ENCODE measurements around the gene RAB17.

The RAB17 gene

DNA sequence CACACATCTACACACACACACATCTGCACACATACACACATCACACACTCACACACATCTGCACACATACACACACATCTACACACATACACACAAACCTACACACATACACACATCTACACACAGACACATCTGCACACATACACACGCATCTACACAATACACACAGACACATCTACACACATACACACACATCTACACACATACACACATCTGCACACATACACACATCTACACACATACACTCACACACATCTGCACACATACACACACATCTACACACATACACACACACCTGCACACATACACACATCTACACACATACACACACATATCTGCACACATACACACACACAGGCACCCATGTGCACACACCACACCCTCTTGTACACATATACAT is 24.6 kb downstream of the RAB17 start:
- in situ Hi-C loops (cut with MboI; ENCODE audit: low sequenced_read_pairs) = no loop called here

DNA sequence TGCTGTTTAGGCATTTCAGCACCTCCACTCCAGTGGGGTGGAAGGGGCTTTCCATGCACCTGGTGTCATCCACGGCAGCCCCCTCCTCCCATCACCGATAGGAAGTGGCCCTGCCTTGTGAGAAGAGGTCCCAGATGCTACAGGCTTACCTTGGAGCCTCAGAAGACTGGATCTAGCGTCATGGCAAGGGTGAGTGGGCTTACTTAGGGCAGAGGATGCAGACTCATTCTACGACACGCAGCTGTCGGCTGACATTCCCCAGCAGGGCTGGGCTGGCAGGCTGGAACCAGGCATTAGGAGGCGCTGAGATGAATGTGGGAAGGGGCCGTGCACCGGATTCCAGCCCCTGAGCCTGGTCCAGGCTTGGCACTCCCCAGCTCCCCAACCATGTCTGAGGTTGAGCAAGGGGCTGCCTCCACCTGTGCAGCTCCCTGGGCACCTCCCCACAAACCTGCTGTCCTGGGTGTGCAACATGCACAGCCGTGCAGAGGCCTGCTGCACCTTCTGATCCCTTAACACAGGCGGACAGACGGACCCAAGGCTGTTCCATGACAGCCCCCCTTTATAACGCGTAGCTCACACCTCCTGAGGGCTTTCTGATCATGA is 25.9 kb downstream of the RAB17 start:
- in situ Hi-C loops (cut with MboI; ENCODE audit: low sequenced_read_pairs) = no loop called here

DNA sequence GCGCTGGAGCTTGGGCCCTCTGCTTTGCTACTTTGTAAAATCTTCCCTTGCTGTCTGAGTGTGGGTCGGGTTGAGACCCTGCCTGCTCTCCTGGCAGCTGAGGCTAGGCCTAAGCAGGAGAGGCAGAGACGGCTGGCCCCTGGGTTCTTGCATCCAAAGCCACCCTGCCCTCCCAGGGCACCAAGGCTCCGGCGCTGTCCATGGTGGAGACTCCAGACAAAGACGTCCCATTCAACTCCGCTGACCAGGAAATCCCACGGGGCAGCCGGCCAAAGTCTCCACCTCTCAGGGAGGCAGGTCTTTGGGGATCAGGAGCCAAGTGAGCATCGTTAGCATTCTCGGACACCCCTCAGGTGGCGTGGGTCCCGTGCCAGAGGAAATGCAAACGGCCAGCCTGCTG is 26.7 kb downstream of the RAB17 start:
- in situ Hi-C loops (cut with MboI; ENCODE audit: low sequenced_read_pairs) = no loop called here

DNA sequence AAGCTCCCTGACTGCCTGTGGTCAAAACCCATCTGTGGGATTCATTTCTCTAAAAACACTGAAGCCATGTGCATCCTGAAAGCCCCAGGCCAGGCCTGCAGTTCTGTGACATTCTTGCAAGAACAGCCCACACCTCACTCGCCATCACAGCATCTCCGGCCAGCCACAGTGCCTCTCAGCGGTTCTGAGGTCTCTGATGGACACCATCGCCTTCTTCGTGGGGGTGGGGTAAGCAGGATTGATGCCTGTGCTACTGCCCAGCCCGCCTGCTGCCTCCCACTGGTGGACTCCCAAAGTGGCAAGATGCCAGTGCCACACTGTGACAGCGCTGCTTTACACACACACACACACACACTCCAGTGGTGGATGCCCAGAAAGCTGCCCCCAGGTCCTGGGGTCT is 29.3 kb downstream of the RAB17 start:
- in situ Hi-C loops (cut with MboI; ENCODE audit: low sequenced_read_pairs) = no loop called here

DNA sequence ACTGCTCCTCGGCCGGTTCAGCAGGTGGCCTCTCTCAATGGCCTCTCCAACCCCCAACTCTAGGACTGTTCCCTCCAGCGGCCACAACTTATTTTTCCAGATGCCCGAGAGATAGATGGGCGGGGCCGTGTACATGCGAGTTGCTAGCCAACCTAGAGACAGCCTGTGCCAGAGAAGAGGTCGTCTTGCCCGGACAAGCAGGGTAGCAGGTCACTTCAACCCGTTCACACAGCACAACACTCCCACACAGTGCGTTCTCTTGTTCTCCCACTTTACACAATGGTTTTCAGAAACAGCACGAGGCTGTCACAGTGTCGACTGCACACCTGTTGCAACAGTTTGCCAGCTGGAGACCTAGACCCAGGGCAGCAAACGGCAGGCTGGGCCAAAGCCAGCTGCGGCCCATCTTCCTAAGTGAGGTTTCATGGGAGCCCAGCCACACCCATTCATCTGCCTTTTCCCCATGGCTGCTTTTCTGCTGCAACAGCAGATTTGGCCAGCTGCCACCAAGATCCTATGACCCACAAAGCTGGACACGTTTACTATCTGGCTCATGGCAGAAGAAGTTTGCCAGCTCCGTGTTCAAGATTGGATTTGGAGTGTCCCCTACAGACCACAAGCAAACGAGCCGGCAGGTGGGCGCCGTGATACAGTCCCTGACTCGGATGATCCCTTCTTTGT is 31.4 kb downstream of the RAB17 start:
- in situ Hi-C loops (cut with MboI; ENCODE audit: low sequenced_read_pairs) = no loop called here

DNA sequence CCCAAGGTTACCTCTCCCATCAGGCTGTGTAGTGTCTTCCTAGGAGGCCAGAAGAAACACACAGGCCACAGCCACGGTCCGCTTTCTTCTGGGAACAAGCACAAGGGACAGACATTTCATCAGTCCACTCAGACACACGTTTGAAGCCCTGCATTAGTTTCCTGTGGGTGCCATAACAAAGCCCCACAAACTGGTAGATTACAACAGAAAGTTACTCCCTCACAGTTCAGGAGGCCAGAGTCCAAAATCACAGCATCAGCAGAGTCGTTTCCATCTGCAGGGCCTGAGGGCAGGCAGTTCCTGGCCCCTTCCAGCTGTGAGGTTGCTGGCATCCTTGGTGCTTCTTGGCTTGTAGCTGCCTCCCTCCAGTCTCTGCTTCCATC is 32.9 kb downstream of the RAB17 start:
- in situ Hi-C loops (cut with MboI; ENCODE audit: low sequenced_read_pairs) = no loop called here

DNA sequence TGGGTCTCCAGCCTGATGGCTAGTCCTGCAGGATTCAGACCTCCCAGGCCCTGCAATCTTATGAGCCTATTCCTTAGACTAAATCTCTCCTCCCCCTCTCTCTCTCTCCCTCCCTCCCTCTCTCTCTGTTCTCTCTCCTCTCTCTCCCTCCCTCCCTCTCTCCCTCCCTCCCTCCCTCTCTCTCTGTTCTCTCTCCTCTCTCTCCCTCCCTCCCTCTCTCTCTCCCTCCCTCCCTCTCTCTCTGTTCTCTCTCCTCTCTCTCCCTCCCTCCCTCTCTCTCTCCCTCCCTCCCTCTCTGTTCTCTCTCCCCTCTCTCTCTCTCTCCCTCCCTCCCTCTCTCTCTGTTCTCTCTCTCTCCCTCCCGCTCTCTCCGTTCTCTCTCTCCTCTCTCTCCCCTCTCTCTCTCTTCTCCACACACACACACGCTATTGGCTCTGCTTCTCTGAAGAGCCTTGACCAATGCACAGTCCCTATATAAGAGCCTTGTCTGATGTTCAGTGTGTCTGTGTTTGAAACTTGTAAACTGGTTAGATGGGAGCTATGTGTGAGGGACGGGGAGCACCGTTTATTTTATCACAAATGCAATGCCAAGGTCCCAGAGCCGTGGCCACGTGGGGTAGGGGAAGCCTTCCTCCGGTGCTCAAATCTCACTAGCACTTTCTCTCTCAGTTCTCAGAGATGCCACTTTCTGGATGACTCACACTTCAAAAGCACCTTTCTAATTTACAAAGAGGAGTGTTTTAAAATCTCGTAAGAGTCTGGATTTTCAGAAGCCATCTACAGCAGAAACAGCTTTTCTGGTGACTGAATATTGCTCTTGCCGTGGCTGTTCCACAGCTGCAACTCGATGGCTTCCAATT is 33.5 kb downstream of the RAB17 start:
- in situ Hi-C loops (cut with MboI; ENCODE audit: low sequenced_read_pairs) = no loop called here

DNA sequence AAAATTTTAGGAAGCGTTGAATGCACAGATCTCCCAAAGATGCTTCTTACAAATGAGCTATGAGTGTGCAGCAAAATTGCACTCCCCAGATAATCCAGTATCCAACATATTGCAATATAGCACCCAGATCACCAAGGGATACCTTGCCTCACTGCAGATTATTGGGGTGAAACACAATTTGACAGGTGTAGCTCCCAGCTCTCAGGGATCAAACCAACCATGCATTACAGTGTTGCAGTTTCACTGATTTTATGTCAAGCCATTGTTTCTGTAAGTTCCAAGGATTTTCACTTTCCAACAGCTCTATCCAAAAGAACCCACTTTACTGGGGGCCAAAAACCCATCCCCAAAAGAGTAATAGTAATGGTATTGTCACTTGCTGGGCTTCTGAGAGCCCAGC is 35.0 kb downstream of the RAB17 start:
- in situ Hi-C loops (cut with MboI; ENCODE audit: low sequenced_read_pairs) = no loop called here

DNA sequence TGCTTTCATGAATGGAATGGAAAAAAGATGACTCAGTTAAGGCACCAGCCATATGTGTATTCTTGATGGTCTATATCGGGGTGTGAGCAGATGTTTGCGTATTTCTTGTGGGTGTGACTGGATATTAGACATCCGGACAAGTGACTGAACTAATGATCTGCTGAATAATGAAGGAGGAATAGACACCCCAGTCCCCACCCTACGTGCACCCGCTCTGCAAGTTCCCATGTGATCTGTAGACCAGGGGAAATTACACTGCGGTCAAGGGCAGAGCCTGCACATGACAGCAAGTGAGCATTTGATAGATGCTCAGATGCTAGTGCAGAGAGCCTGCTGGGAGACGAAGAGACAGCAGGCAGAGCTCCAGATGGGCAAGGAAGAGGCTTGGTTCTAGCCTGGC is 36.6 kb downstream of the RAB17 start:
- in situ Hi-C loops (cut with MboI; ENCODE audit: low sequenced_read_pairs) = no loop called here

DNA sequence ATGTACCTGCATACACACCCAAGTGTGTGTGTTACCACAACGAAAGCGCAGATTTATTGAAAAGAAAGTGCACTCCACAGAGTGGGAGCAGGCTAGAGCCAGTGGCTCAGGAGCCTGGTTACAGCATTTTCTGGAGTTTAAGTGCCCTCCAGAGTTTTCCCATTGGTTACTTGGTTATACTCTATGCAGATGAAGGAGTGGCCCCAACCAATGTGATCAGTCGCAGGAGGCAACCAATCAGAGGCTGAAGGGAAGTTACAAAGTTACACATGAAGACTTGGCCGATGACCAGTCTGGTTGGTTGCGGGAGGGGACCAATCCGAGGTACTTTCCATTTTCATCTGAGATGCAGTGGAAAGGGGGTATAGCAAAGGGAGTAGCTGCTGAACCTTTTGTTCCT is 37.6 kb downstream of the RAB17 start:
- in situ Hi-C loops (cut with MboI; ENCODE audit: low sequenced_read_pairs) = no loop called here

DNA sequence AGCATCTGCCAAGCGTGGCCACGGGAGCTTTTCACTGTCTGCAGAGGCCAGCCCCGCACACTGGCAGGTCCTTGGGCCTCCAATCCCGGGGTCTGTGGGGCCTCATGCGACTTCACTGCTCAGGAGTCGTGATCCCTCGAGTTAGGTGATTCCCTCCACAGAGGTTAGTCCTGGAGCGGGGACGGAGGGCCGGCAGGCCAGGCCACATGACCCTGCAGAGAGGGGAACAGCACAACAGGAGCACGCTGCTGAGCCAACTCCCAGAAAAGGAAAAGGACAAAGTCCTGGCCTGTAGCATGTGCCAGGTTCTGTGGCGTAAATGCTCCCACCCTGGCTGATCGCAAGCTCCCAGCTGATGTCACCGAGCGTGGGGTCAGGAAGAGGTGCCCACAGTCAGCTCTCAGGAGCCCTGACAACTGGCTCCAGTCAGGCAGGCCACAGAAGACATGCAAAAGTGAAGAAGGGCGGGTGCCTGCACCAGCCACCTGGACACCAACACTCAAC is 39.4 kb downstream of the RAB17 start:
- in situ Hi-C loops (cut with MboI; ENCODE audit: low sequenced_read_pairs) = no loop called here

DNA sequence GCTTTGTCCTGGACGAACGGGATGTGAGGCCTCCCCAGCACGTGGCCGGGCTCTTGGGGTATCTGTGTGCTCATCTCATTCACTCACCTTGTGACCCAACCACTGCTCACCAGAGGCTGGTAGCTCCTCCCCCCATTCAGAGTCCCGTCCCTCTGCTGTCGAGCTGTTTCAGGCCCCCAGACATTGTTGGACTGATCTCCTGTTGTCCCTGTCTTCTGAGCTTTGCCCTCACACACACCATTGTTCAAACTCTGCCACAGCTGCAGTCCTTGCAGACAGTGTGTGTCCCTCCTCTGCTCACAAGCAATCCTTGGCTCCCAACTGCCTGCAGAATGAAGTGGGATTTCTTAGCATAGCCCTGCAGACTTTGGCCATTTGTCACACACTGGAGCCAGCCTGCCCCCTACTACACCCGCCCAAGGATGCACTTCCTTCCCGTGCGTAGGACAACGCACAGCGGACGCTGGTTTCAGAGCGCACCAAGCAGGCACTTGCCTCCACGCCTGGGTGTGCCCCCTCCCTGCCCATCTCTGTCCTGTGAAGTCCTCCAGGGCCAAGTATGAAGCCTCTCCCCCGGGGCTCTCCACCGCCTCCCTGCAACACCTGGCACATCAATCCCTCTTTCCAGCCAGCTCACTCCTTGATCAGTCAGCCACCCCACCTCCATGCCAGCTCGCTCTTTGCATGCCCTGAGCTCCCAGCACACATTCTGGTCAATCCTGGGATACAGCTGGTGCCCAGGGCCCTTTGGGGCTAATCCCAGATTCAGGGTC is 40.7 kb downstream of the RAB17 start:
- in situ Hi-C loops (cut with MboI; ENCODE audit: low sequenced_read_pairs) = no loop called here

DNA sequence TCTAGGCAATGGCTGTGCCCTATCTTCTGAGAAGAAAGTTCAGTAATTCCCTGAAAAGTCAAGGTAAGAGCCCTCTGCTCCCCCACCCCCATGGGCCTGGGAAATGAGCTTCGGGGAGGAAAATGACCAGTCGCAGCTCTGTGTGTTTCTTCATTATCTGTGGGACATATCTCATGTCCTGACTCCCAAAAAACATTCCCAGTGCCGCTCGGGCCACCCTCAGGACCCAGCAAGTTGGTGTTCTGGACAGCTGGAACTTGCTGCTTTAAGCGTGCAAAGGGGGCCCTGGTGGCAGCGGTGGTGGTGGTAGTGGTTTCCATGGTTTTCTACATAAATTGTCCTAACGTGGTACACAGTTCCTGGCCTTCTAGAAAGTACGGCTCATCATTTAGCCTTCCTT is 41.3 kb downstream of the RAB17 start:
- in situ Hi-C loops (cut with MboI; ENCODE audit: low sequenced_read_pairs) = no loop called here

DNA sequence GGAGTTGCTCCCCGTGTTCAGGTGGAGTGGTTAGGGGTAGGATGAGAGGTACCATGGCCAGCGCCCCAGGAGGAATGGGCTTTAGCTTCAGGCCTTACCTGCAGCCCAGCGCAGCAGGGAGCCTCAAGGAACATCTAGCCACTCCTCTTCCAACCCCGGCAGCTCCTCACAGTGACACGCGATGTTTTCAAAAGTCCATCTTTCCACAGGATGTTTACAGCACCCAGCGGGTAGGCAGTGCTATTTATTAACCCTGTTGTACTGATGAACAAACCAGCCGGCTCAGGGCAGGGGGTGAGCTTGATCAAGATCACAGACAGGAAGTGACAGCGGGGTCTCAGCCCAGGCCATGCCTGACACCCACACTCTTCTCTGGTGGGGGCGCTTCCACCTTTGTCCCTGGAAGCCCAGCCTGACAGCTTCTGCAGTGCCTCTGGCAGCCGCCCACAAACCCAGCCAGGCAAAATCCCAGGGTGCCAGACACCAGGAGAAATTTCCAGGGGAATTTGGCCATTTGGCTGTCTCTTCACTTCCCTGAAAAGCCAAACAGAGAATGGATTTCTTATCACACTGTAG is 42.6 kb downstream of the RAB17 start:
- in situ Hi-C loops (cut with MboI; ENCODE audit: low sequenced_read_pairs) = no loop called here

DNA sequence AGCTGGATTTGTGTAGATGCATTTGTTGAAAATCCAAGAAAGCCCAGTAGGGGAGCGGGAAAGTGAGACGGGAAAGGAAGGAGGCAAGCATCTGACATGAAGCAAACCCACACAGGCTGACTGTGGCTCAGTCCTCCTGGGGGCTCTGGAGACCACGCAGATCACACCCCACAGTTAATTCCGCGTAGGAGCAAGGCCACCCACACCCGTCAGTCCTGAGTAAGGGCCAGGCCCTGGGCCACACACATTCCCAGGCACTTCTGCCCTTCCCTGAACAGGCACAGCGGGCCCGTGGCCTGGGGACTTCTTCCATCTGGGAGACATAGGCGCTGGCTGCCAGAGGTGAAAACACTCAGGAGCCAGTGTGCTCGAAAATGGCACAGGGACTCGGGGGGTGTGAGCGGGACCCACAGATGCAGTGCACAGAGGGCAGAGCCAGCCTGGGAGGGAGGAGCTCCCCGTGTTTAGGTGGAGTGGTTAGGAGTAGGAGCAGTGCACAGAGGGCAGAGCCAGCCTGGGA is 43.6 kb downstream of the RAB17 start:
- in situ Hi-C loops (cut with MboI; ENCODE audit: low sequenced_read_pairs) = no loop called here

DNA sequence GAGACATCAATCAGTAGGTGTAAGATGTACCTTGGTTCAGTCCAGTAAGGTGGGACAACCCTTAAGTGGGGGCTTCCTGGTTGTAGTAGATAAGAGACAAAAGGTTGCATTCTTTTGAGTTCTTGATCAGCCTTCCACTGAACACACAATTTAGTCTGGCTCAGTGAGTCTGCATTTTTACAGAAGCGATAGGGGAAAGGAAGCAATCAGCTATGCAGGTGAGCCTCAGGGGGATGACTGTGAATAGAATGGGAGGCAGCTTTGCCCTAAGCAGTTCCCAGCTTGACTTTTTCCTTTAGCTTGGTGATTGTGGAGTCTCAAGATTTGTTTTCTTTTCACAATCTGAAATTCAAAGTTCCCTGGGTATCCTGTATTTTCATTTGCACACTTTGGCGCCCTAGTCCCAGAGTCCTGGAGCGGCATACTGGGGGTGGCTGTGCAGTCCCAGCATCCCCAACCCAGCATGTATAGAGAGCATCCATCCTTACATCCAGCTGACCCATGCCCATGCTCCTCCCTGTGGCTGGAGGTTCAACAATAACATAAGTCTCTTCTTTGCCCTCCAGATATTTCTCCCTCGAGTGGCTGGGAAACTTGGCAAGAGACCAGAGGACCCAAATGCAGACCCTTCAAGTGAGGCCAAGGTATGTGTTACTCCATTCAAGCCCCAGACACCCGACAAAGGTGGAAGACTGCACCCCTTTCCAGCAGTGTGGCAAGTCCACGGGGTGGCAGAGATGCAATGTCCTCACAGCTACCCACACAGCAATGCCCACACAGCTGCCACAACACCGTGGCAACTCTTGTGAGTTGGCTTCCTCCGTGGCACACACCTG is 44.3 kb downstream of the RAB17 start:
- in situ Hi-C loops (cut with MboI; ENCODE audit: low sequenced_read_pairs) = no loop called here

DNA sequence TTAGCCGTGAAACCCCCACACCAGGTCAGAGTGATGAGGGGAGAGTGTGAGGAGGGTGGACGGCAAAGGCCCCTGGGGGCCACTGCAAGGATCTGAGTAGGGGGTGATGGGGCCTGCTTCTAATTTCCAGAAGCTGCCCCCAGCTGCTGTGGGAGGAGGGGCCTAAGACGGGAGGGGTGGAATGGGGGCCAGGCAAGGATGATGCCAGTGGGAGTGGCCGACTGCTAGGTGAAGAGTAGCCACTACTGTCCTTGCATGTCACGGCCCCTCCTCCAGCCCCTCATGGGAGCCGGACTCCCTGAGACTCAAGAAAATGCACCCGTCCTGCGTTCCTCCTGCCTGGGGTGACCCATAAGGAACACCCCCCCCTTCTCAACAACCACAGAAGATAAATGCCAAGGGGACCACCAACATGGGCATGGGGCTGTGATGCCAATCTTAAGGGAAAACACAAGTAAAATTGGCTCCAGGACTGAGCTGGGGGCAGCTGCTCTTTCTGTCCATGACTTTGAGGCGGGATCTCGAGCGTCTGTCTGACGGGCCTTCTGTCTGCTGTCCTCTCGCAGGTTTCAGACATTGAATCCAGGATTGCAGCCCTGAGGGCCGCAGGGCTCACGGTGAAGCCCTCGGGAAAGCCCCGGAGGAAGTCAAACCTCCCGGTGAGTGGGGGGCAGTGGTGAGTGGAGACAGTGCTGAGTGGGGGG is 48.4 kb downstream of the RAB17 start:
- in situ Hi-C loops (cut with MboI; ENCODE audit: low sequenced_read_pairs) = no loop called here

DNA sequence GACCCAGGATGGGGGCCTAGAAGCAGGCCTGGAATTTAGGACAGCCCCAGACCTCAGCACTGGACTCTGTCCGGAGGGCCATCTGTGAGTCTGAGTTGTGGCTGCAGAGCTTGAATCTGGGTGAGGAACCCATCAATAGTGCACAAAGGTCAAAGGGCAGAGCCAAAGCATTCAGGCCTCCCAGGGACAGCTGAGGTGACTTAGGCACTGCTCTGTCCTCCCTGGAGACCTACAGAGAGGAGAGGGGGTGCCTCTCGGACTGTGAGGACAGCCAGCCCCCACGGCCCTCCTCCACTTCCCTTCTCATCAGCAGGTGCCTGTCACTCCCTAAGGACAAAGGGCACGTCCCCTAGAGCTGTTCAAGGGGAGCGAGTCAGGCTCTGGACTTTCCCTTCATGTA is 49.3 kb downstream of the RAB17 start:
- in situ Hi-C loops (cut with MboI; ENCODE audit: low sequenced_read_pairs) = no loop called here

DNA sequence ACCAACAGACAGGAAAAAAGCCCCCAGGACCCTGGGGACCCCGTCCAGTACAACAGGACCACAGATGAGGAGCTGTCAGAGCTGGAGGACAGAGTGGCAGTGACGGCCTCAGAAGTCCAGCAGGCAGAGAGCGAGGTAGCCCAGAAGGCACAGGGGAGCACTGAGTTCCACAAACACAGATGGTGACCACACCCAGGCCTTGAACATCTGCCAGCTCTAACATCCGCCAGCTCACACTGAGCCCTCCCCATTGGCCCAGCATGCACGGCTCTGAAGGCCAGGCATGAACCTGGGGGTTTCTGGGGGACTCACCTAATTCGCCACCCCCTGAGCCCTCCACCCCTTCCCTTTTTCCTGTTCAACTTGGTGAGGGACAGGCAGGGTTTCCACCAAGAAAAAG is 49.7 kb downstream of the RAB17 start:
- in situ Hi-C loops (cut with MboI; ENCODE audit: low sequenced_read_pairs) = no loop called here
